CD4-positive, alpha-beta T cell treated with Interleukin-1 beta for 1 hour (primary cell): Measurements from ENCODE around the gene C5orf58.
"Not testable (repeated sequence)": the region's sequence is repeated elsewhere in the genome, so short reads cannot be mapped to it uniquely, and the experiment has no call there.

ENCODE experiments used
- DNase-seq, 2 donors: peaks; one replicate each; pipeline ENCODE4 v3.0.0-alpha.2; 2020 to 2022

C5orf58 gene

DNA sequence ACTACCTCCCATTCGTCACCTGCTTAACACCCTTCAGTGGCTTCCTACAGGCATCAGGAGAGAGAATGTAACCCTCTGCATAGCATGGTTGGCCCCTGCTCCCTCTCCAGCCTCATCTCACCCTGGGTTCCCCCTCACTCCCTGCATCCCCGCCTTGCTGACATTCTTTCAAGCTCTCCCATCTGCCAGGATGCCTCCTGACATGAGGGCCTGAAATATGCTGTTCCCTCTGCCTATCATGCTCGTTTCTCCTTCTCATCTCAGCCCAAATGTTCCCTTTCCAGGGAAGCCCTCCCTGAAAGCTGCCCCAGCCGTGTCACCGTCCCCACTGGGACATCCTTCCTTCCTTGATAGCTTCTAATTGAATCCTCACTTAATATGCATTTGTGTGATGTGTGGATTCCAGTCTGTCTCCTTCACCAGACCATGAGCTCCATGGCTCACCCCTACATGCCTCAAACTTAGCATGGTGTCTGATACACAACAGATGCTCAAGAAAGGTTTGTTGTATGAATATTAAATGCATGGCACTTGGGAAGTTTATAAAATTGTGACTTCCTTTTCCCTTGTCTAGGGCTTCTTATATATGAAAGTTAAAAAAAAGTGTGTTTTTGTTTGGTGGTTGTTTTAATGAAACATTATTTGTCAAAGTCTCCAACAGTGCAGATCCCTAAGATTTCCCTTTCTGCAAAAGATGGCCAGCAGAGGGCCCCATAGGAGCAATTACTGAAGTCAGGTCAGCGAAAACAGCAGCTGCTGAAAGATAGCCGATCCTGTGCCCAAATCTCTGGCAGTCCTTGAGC lies 7.3 kb upstream of the C5orf58 start:
- DNase-seq = peak; percentile 70 to 79

DNA sequence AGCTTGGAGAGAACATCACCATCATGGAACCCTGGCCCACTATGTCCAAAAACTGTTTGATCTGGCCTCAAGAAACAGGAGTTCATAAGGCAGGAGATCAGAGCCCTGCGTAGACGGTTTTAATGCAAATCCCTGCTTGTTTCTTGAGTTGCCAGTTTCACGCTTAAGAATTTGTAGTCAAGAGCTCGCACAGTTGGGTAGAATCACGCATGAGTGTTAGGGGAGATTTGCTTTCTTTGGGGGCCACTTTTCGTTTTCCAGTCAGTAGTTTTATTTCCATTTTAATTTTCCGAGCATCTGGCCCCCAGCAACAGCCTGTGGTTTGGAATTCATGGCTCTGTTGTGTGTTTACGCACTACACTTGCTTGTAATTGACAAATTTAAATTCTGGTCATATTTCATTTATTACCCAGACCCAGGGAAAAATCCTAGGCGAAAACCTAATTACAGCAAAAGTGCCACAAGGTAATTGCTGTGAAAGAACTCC lies 6.6 kb upstream of the C5orf58 start:
- no peak for DNase-seq

GRCh38 chr5:170226661-170227060 lies 6.1 kb upstream of the C5orf58 start:
- no peak for DNase-seq

DNA sequence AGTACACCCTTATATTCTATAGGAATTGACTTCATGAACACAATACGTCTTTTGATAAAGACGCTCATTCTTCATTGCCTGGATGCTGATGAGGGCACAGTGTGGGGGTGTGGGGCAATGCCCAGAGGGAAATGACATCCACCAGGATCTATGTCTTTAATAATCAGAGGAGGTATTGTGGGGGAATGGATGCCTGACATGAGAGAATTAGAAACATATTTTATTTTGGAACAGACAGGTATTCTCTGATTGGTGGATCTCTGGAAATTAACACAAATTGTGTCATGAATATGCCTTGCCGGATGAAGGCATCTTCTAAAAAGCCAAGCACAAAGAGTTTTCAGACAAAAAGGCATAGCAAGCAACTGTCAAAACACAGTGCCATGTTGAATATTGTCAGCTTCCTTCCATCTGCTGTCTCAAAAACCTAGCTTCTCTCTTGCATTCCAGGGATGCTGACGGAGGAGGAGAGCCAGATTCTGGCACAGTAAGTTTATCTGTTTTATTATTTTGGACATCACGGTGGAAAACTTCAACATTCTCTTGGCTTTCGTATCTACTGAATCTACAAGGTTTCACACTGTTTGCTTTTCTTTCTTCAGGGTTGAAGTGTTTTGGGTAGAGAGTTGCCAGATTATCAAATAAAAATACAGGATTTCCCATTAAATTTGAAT lies 3.9 kb upstream of the C5orf58 start:
- DNase-seq = no peak

DNA sequence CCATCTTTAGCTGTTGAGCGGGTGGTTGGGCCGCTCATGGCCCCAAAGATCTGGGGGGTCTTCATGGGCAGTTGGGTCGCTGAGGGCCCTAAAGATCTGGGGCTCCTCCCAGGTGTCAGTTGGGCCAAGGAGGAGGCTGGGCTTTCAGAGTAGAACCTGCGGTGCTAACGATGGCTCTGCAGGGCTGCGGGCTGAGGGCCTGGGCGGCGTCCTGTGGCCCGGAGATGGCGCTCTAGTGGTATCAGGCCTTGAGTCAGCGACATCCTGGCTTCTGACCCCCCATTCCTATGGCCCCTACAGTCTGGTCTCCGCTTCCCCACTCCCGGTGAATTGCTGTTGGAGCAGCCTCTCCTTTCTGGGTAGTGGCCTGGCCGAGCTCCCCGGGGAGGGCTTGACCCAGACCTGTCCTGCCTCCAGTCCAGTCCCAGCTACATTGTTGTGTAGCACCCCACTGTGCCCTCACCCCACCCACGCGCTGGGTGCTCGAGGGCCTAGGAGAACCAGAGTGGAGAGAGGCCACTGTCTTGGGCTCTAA lies 640 bp downstream of the C5orf58 start:
- no peak for DNase-seq

DNA sequence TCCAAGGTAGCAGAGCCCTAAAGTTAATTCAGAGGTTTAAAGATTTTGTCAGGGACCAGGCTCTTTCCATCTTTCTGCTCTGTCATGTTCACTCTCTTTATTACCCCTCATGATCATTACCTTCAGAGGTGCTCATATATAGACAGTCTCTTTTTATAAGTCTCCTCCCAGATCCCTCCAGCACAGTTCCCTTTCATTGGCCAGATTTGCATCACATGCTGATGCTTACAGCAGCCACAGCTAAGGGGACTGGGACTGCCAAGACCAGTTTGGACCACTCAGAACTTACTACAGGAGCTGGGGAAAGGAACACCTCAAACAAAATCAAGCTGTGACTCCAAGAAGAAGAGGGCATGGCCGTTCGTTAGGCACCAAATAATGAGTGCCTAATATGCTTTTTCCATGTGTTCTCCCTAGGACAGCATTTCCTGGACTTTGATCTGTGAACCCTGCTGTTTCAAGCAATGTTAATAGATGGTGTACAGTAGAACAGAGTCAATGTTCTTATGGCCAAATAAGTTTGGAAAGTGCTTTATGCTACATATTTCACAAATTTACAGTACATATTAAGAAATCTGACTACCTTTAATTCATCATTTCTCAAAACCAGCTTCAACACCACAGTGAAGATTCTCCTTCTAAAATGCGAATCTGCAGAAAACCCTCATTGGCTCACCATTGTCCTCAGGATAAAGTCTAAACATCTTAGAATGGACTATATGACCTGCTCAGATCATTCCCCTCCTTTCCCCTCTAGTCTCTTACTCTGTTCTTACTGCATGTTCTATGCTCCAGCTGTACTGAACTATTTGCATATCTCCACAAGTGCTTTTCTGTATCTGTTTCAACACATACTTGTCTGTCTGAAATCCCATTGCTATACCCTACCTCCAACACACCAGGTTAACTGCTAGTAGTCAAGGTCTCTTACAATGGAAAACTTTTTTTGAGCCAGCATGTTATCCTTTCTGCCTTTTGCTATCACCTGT lies 3.4 kb downstream of the C5orf58 start:
- DNase-seq = no peak

DNA sequence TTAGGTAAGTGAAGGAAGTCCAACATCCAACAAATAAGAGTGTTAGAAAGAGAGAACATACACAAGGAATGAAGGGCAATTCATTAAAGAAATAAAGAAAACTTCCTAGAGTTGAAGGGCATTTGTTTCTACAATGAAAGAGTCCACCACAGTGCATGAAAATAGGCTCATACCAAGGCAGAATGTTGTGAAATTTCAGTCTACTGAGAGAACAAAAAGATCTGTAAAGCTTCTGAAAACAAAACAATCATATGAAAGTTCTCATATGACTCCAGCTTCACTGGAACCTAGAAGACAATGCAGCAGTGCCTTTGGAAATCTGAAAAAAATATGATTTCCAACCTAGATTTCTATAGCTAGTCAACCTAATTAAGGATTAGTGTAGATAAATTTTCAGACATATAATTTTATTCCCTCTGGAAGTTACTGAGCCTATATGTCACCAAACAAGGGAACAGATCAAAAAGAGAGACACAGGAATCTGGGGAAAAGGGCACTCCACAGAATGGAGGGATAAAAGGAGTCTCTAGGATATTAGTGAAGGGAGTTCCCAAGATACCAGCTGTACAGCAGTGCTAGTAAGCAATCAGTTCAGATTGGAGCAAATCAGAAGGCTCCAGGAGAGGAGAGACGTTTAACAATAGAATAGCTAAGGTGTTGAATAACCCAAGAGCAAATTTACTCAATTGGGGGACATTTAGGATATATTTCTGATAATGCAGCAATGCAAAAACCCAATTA lies 5.8 kb downstream of the C5orf58 start:
- DNase-seq = no peak

DNA sequence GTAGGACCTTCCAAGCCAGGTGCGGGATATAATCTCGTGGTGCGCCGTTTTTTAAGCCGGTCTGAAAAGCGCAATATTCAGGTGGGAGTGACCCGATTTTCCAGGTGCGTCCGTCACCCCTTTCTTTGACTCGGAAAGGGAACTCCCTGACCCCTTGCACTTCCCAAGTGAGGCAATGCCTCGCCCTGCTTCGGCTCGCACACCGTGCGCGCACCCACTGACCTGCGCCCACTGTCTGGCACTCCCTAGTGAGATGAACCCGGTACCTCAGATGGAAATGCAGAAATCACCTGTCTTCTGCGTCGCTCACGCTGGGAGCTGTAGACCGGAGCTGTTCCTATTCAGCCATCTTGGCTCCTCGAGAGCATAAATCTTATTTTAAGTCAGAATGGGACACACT lies 12.7 kb downstream of the C5orf58 start:
- DNase-seq = not testable (repeated sequence)

DNA sequence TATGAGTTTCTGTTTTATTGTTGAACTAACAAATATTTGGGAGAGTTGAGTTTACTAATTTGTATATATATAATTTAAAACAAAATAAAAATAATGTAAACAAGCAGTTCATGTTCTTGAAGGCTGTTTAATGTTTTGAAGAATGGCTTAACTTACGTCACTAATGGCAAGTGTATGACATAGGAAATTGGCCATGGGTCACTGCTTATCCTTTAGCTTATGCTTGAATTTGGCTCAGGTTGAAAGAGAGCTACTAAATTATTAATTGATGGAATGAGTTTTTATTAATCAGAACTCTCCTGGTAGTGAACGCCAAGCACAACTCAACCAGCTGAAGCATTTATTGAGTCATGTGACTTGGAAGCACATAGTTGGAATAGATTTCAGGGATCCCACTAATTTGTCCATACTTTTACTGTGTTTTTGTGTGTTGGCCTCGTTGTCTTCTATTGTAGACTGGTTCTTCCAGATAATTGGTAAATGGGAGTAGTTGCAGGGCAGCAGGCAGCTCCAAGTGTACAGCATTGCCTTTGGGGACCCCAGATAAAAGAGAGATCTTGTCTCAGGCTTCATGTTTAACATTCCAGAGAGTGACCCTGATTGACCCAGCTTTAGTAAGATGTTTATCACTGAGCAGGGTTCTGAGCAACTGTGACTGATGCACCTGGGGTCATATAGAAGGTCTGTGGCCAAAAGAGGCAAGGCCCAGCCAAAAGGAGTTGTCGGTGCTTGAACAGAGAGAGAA lies 13.5 kb downstream of the C5orf58 start:
- no peak for DNase-seq

DNA sequence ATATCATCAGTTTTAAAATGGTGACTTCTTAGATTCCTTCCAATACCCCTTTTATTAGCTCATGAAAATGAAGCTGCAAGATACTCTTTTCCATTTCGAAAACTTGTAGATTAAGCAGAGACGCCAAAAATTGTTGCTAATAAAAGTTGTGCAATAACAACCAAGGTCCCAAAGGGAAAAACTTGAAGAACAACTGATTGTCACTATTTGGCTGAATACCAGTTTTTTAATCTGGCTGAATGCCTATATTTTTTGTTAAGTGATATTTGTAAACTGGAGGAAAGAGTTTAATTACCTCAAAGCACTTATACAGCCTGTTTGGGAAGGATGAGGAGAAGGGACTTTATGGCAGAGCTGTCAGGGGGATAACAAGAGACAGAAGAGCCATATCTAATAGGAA lies 14.6 kb downstream of the C5orf58 start:
- DNase-seq = no peak

DNA sequence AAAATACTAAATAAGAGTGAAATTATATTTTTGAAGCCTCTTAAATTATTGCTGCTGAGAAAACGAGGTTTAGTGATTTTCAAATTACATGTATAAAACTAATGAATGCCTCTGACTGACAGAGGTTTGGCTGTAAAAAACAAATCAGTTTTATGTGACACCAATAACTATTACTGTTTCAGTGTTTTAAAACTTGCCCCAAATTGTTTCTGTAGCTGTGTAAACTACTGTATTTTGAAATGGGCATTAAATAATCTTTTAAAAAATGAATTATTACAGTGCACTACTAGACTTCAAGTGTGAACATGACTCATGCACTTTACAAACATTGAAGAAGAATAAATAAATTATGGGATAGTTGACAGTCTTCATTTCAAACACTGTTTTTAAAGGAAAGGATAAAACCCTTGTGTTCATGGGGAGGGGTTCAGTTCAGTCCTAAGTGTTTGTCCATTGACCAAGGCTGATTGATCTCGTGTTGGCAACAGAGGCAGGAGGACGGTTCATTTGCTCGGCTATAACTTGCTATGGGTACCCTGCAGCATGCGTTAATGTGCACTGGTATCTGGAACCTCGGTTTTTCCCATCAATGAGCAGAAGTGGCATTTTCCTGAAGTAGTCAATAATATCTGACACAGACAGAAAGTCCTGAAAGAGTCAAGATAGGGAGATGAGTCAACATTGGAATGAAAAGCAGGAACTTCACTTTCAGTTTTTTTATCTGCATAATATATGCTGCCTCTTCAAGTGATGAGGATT lies 15.6 kb downstream of the C5orf58 start:
- DNase-seq = no peak

GRCh38 chr5:170248931-170249227 lies 16.1 kb downstream of the C5orf58 start:
- not testable (repeated sequence) for DNase-seq

DNA sequence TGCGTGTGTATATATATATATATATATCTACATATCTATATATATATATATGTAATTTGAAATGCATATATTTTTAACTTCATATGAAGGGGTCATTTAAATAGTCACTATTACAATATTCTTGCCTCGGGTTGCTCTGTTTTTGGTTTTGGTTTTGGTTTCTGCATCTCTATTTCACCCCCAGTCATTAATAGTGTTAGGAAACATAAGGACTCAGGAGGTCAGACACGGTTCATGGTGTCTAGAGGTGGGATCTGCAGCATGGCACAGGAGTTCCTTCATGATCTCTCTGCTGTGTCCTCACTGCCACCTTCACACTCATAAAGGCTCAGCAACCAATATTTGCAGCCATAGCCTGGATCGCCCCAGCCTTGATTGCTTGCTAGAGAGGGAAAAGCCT lies 16.6 kb downstream of the C5orf58 start:
- no peak for DNase-seq

DNA sequence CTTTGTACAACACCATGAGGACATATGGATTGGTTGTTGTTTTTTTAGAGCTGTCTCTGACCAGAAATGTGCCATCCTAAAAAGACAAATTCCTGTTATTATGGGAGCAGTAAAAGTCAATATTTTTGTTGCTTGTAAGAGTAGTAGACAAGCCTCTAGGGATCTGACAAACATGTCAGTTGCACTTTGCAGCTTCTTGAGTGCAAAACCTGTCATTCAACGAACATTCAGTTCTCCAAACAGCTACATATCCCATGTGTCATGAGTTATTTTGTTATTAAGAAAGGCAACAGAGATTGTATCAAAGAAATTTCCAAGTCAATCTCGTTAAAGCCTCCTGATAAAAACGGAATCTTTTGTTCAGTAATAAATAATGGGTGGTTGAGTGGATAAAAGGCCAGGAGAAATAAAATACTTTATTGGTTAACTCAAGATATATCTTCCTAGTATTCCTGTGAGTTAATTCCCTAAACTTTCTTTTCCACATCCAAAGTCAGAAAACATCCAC lies 18.1 kb downstream of the C5orf58 start:
- DNase-seq = no peak

DNA sequence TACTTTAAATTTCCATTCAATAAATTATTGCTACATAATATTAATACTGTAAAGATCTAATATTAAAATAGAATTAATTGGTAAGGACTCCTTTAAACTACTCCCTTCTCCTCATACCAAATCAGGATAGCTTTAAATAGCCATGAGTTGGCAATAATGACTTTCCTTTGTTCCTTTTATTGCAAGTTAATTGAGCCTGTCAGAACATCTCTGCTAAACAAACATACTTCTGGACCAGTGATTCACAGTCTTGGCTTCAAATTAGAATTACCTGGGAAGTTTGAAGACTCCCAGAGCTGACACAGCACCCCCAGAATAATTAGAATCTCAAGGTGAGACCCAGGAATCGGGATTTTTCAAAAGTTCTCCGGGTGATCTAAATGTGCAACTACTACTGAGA lies 18.7 kb downstream of the C5orf58 start:
- no peak for DNase-seq

DNA sequence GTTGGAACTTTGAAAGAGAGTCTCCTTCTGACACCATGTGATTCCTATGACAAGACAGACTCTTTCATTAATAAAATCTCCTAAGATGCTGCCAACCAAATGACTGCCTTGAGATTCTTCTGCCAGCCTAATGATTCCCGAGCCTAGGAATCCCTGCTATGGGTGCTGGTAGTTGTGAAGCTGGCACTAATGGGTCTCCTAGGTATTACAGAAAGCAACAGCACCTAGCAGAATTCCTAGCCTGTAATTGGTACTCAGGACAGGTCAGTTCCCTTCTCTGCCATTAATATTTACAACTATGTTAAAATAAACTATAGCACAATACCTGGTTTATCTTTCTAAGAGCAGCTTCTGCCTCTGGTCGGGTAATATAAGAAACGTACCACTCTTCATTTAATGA lies 19.3 kb downstream of the C5orf58 start:
- DNase-seq = no peak

GRCh38 chr5:170252720-170253350 lies 20.1 kb downstream of the C5orf58 start:
- no peak for DNase-seq

DNA sequence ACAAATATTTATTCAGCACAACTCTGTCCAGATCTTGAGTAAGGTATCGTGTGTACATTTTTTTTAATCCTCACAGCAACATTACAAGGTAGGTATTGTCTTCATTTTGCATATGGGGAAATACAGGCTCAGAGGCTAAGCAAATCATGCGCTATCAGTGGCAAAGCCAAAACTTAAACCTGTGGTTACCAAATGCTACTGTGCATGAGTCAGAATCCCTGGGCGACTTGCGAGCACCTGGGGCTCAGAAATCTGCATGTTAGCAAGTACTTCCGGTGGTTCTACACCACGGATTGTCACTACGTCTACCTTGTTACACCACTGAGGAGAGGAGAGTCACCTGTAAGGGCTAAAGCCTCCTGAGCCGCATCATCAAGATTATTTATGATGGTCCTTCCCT lies 21.3 kb downstream of the C5orf58 start:
- DNase-seq = peak; percentile 69 to 76

GRCh38 chr5:170256571-170256970 lies 23.8 kb downstream of the C5orf58 start:
- DNase-seq = no peak

DNA sequence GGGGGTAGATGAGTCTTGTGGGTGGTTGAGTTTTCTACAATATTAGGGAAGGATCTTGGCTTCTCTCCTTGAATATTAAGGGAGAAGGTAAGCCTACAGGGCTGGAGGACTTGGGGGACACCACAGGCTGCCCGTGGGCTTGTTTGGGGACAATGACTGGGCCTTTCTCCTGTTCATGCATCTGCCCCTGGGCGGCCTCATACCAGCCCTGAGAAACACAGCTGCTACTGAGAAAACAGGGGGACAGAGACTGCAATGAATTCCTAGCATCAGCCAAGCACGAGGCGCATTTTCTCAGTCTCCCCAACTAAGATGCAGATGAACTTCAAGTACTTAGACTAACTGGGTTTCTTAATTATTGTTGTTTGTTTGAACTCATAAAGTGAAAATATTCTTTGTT lies 24.6 kb downstream of the C5orf58 start:
- DNase-seq = no peak
